IPS-15b (cell line): Measurements from ENCODE around the gene ZNF354C.

Experiments used
- H3K27me3 ChIP-seq: one replicate; pipeline ENCODE4 v1.6.1; 2013; ENCODE audit warnings: low read length; ENCODE audit not compliant: control insufficient read depth, insufficient read depth
- H3K36me3 ChIP-seq: one replicate; pipeline ENCODE4 v1.6.1; 2013; ENCODE audit warnings: low read length; ENCODE audit not compliant: control insufficient read depth, insufficient read depth
- H3K4me1 ChIP-seq: one replicate; pipeline ENCODE4 v1.6.1; 2013; ENCODE audit warnings: mild to moderate bottlenecking, low read length; ENCODE audit not compliant: control insufficient read depth, insufficient read depth
- H3K4me3 ChIP-seq: one replicate; pipeline ENCODE4 v1.5.1; 2013; ENCODE audit warnings: low read depth, low read length
- H3K9ac ChIP-seq: one replicate; pipeline ENCODE4 v1.6.1; 2013; ENCODE audit warnings: low read depth, mild to moderate bottlenecking, low read length
- H3K9me3 ChIP-seq: one replicate; pipeline ENCODE4 v1.6.1; 2013; ENCODE audit warnings: mild to moderate bottlenecking, low read length; ENCODE audit not compliant: control insufficient read depth, insufficient read depth

The ZNF354C gene

GRCh38 chr5:179124273-179124852 is 64.2 kb downstream of the ZNF354C start:
- no peaks in the 10 kb centered on the region for H3K27me3 ChIP-seq
- H3K9me3 ChIP-seq: peaks cover 2% of the 10 kb centered on the region
- no peak overlapping the region for H3K4me3 ChIP-seq
- no peaks in the 10 kb centered on the region for H3K4me1 ChIP-seq
- H3K9ac ChIP-seq: no peak overlapping the region
- no peaks in the 10 kb centered on the region for H3K36me3 ChIP-seq

DNA sequence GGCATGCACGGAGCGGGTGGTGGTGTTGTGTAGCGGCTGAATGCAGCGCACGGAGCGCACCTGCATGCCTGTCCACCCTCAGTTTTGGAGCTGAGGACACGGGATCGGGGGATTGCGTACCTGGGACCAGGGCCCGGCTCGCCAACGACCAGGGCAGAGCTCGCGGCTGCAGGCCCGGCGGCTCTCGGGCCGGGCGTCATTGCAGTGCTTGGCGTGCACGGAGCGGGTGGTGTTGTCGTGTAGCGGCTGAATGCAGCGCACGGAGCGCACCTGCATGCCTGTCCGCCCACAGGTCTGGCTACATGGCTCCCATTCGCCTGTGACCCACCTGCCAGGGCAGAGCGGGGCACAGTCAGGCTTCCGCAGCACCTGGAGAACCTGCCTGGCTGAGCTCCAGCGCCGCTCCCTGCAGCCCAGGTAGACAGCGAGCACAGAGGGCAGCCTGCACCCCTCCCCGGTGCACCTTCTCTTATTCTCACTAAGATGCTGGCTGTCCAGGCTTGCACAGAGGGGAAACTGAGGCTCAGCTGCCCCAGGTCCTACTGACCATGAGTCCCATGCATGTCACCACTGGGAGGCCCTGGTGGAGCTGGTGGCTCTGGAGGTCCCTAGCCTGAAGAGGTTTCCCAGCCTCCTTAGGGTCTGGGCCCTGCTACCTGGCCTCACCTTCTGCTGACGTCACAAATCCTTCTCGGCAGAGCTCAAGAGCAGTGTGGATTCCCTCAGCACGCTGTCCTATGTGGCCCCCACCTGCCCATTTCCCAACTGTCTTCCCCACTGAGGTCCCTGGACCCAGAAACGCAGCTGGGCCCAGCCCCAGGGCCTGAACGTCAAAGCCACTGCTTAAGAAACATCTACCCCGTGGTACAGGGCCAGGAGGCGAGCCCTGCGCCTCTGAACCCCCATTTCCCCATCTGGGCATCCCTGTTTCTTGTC is 64.9 kb downstream of the ZNF354C start:
- Histone ChIP-seq H3K27me3 (no peaks in the 10 kb centered on the region), H3K9me3 (peaks cover 2% of the 10 kb centered on the region), H3K36me3 (no peaks in the 10 kb centered on the region)

GRCh38 chr5:179125789-179126505 is 65.8 kb downstream of the ZNF354C start:
- Histone ChIP-seq H3K9ac (no peak overlapping the region), H3K36me3 (no peaks in the 10 kb centered on the region), H3K27me3 (no peaks in the 10 kb centered on the region), H3K9me3 (peaks cover 2% of the 10 kb centered on the region), H3K4me1 (no peaks in the 10 kb centered on the region), H3K4me3 (no peak overlapping the region)

More for the DNA sequence above, 64.9 kb downstream of the ZNF354C start:
- Histone ChIP-seq H3K9ac (no peak overlapping the region), H3K4me1 (no peaks in the 10 kb centered on the region), H3K4me3 (no peak overlapping the region)

- no peak overlapping the region for H3K4me3 ChIP-seq
- no peaks in the 10 kb centered on the region for H3K4me1 ChIP-seq
- H3K36me3 ChIP-seq: no peaks in the 10 kb centered on the region
- peaks cover 2% of the 10 kb centered on the region for H3K9me3 ChIP-seq
- H3K27me3 ChIP-seq: no peaks in the 10 kb centered on the region
- H3K9ac ChIP-seq: no peak overlapping the region
Observed at GRCh38 chr5:179126506-179126991, 66.4 kb downstream of the ZNF354C start.

DNA sequence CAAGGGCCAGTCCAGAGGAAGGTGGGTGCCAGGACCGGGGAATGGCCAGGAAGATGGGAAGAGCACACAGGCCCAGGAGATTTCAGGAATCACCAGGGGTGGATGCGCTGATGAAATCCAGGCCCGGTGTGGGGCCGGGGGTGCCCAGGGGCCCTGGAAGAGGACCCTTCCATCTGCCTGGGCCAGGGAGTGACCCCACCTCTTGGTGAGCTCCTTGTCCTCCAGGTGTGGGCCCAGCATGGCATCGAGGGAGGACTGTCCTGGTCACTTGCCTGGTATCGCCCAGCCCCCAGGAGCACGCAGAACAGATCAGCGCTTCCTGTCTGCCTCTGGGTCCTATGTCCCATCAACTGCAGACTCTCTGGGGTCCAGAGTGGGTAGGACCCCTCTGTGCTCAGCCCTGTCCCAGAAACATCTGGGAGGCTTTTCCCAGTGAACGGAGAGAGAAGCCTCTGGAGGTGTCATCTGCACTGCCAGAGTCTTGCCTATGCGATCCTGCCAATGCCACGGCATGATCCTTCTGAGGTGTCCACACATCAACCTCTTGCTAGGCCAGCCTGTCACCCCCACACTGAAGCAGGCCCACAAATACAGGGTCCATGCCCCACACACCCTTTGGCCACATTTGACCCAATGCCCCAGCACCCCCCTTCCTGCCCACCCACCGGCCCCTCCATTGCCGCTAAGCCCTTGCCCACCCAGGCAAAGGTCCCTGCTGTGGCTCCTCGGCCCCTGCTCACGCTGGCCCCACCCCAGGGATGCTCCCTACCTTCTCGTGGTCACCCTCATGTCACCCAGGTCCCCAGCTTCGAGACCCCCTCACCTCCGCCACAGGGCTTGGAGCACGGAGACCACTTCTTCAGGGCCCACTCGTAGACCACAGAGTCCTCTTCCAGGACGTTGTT is 67.2 kb downstream of the ZNF354C start:
- Histone ChIP-seq H3K4me1 (no peaks in the 10 kb centered on the region), H3K36me3 (no peaks in the 10 kb centered on the region), H3K27me3 (no peaks in the 10 kb centered on the region), H3K4me3 (no peak overlapping the region), H3K9ac (no peak overlapping the region), H3K9me3 (peaks cover 2% of the 10 kb centered on the region)

GRCh38 chr5:179128041-179128365 is 67.8 kb downstream of the ZNF354C start:
- Histone ChIP-seq H3K4me1 (no peaks in the 10 kb centered on the region), H3K9me3 (peaks cover 2% of the 10 kb centered on the region), H3K9ac (no peak overlapping the region), H3K36me3 (no peaks in the 10 kb centered on the region), H3K4me3 (no peak overlapping the region), H3K27me3 (no peaks in the 10 kb centered on the region)

DNA sequence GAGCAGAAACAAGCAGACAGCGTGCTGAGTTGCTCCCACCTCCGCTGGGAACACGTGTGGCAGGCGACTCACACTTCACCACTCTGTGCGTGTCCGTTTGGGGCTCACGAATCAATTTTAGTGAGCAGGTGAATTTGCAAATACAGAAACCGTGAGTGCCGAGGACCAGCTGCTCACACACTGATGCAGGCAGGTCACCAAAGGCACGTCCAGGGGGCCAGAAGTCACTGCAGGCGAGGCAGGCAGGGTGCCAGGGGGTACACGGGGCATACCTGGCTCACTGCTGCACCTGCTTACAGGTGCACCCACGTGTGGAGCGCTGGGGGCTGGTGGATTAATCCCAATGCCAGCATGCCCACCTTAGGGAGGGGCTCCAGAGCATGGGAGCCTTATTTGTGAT is 68.8 kb downstream of the ZNF354C start:
- Histone ChIP-seq H3K9ac (no peak overlapping the region), H3K36me3 (no peaks in the 10 kb centered on the region), H3K4me1 (no peaks in the 10 kb centered on the region), H3K4me3 (no peak overlapping the region), H3K27me3 (no peaks in the 10 kb centered on the region), H3K9me3 (no peaks in the 10 kb centered on the region)

GRCh38 chr5:179129607-179130071 is 69.5 kb downstream of the ZNF354C start:
- Histone ChIP-seq H3K9ac (no peak overlapping the region), H3K4me1 (no peaks in the 10 kb centered on the region), H3K27me3 (no peaks in the 10 kb centered on the region), H3K4me3 (no peak overlapping the region), H3K9me3 (no peaks in the 10 kb centered on the region), H3K36me3 (no peaks in the 10 kb centered on the region)

GRCh38 chr5:179130101-179130681 is 70.0 kb downstream of the ZNF354C start:
- Histone ChIP-seq H3K36me3 (no peaks in the 10 kb centered on the region), H3K27me3 (no peaks in the 10 kb centered on the region), H3K9me3 (no peaks in the 10 kb centered on the region), H3K4me3 (no peak overlapping the region), H3K4me1 (no peaks in the 10 kb centered on the region), H3K9ac (no peak overlapping the region)

DNA sequence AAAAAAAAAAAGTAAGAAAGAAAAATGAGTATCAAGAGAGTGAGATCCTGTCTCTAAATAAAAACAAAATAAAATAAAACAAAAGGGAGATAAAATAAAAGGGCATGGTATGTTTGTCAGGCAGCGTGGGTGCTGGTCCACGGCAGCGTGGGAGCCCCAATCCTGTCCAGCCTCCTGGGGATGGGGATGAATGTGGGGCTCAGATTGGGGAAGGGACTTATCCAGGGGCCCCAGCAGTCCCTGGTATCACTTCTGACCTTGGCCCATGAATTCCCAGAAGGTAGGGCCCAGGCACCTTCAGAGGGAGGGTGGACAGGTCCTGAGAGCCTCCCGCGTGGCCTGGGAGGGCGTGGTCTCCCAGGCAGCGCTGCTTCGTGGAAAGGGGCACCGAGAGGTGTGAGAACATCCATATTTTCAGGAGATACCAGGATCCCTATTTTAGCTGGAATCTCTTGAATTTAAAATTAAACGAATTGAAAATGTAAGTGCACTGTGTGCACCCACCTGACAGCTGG is 71.2 kb downstream of the ZNF354C start:
- Histone ChIP-seq H3K36me3 (no peaks in the 10 kb centered on the region), H3K9ac (no peak overlapping the region), H3K4me1 (no peaks in the 10 kb centered on the region), H3K9me3 (no peaks in the 10 kb centered on the region), H3K27me3 (no peaks in the 10 kb centered on the region), H3K4me3 (no peak overlapping the region)
